H9 (cell line): ENCODE results near the gene FMN1. TPM values are rescaled to one million over a fixed set of nuclear protein-coding genes. Genes with fewer than 3 reads are reported as not detected.

ENCODE experiments used
- DNase-seq: peaks from one replicate; pipeline ENCODE4 v3.0.0-alpha.2; 2017
- H2AFZ ChIP-seq: one replicate; pipeline ENCODE4 v1.6.1; 2013; ENCODE audit warnings: mild to moderate bottlenecking, low read length, control low read depth, moderate library complexity
- H2AK5ac ChIP-seq: 2 replicates; pipeline ENCODE4 v1.6.1; 2013; ENCODE audit warnings: low read length, control low read depth, mixed read lengths; ENCODE audit not compliant: insufficient read length
- H2BK120ac ChIP-seq: one replicate; pipeline ENCODE4 v1.6.1; 2013; ENCODE audit warnings: low read depth, mild to moderate bottlenecking, low read length, control low read depth, inconsistent platforms; ENCODE audit not compliant: poor library complexity, severe bottlenecking
- H2BK12ac ChIP-seq: 2 replicates; pipeline ENCODE4 v1.6.1; 2013; ENCODE audit warnings: low read length, control low read depth, mixed read lengths, low read depth; ENCODE audit not compliant: insufficient read length
- H2BK15ac ChIP-seq: 2 replicates; pipeline ENCODE4 v1.6.1; 2013; ENCODE audit warnings: low read depth, low read length, control low read depth
- H2BK20ac ChIP-seq: one replicate; pipeline ENCODE4 v1.6.1; 2013; ENCODE audit warnings: low read depth, mild to moderate bottlenecking, low read length, control low read depth, inconsistent platforms; ENCODE audit not compliant: poor library complexity, severe bottlenecking
- H2BK5ac ChIP-seq: 2 replicates; pipeline ENCODE4 v1.6.1; 2013; ENCODE audit warnings: low read length, control low read depth, mixed read lengths; ENCODE audit not compliant: insufficient read length
- H3K14ac ChIP-seq: 2 replicates; pipeline ENCODE4 v1.6.1; 2013; ENCODE audit warnings: low read length, control low read depth; ENCODE audit not compliant: insufficient read depth
- H3K18ac ChIP-seq: 2 replicates; pipeline ENCODE4 v1.6.1; 2013; ENCODE audit warnings: low read depth, mild to moderate bottlenecking, mixed read lengths, low read length, control low read depth; ENCODE audit not compliant: insufficient read length
- H3K23ac ChIP-seq: 2 replicates; pipeline ENCODE4 v1.6.1; 2013; ENCODE audit warnings: low read length, control low read depth, mixed read lengths, low read depth; ENCODE audit not compliant: insufficient read length
- H3K23me2 ChIP-seq: 2 replicates; pipeline ENCODE4 v1.6.1; 2013; ENCODE audit warnings: low read depth, mild to moderate bottlenecking, mixed read lengths, low read length, control low read depth; ENCODE audit not compliant: insufficient read length, poor library complexity, severe bottlenecking
- H3K27ac ChIP-seq: 2 replicates; pipeline ENCODE4 v1.5.1; 2013; ENCODE audit warnings: low read length, control low read depth, mixed read lengths, low read depth; ENCODE audit not compliant: insufficient read length
- H3K27me3 ChIP-seq: 2 replicates; pipeline ENCODE4 v1.6.1; 2013; ENCODE audit warnings: low read length, control low read depth, inconsistent platforms; ENCODE audit not compliant: insufficient read depth
- H3K4ac ChIP-seq: 2 replicates; pipeline ENCODE4 v1.6.1; 2013; ENCODE audit warnings: low read depth, mild to moderate bottlenecking, control low read depth, inconsistent platforms, low read length, moderate library complexity
- H3K4me1 ChIP-seq: 2 replicates; pipeline ENCODE4 v1.6.1; 2013; ENCODE audit warnings: low read length, control low read depth, inconsistent platforms; ENCODE audit not compliant: insufficient read depth
- H3K4me2 ChIP-seq: 2 replicates; pipeline ENCODE4 v1.6.1; 2013; ENCODE audit warnings: low read length, control low read depth, mixed read lengths; ENCODE audit not compliant: insufficient read length, insufficient read depth
- H3K56ac ChIP-seq: 2 replicates; pipeline ENCODE4 v1.6.1; 2013; ENCODE audit warnings: low read depth, mild to moderate bottlenecking, mixed read lengths, low read length, control low read depth; ENCODE audit not compliant: insufficient read length
- H3K79me1 ChIP-seq: 2 replicates; pipeline ENCODE4 v1.6.1; 2013; ENCODE audit warnings: low read depth, mild to moderate bottlenecking, moderate library complexity, low read length, control low read depth, inconsistent platforms; ENCODE audit not compliant: insufficient read depth, poor library complexity, severe bottlenecking
- H3K79me2 ChIP-seq: 2 replicates; pipeline ENCODE4 v1.6.1; 2013; ENCODE audit warnings: low read length, control low read depth, inconsistent platforms; ENCODE audit not compliant: insufficient read depth
- H3K9ac ChIP-seq: 2 replicates; pipeline ENCODE4 v1.6.1; 2013; ENCODE audit warnings: low read length, control low read depth, mixed read lengths; ENCODE audit not compliant: insufficient read length; ENCODE audit errors: extremely low read depth
- H3K9me3 ChIP-seq: one replicate; pipeline ENCODE4 v1.6.1; 2013; ENCODE audit warnings: low read depth, low read length, inconsistent platforms; ENCODE audit not compliant: control insufficient read depth
- H3T11ph ChIP-seq: one replicate; pipeline ENCODE4 v1.6.1; 2013; ENCODE audit warnings: mild to moderate bottlenecking, low read length, control low read depth, inconsistent platforms
- H4K20me1 ChIP-seq: one replicate; pipeline ENCODE4 v1.6.1; 2013; ENCODE audit not compliant: control insufficient read depth, insufficient read length, insufficient read depth
- H4K5ac ChIP-seq: 2 replicates; pipeline ENCODE4 v1.6.1; 2013; ENCODE audit warnings: low read depth, mild to moderate bottlenecking, mixed read lengths, low read length, control low read depth; ENCODE audit not compliant: insufficient read length
- H4K8ac ChIP-seq: replicated peaks from 2 replicates; pipeline ENCODE4 v1.6.1; 2013; ENCODE audit warnings: low read length, control low read depth, mixed read lengths, low read depth; ENCODE audit not compliant: insufficient read length
- H4K91ac ChIP-seq: 2 replicates; pipeline ENCODE4 v1.6.1; 2013; ENCODE audit warnings: low read depth, mild to moderate bottlenecking, moderate library complexity, mixed read lengths, low read length, control low read depth; ENCODE audit not compliant: insufficient read length
- H3K27ac Mint-ChIP-seq, 3 experiments: 2 replicates in 2 of 3; 3 replicates in 1 of 3; pipeline ENCODE4 v1.8.0; 2020 to 2021; ENCODE audit warnings: mixed read lengths in 3 of 3, mild to moderate bottlenecking in 1 of 3, moderate library complexity in 1 of 3
- H3K27me3 Mint-ChIP-seq: 2 replicates; pipeline ENCODE4 v1.8.0; 2021; ENCODE audit warnings: low read depth, mild to moderate bottlenecking, moderate library complexity, mixed read lengths
- H3K36me3 Mint-ChIP-seq, 3 experiments: 2 replicates in 2 of 3; 3 replicates in 1 of 3; pipeline ENCODE4 v1.8.0; 2020 to 2021; ENCODE audit warnings: low read depth in 3 of 3, mixed read lengths in 3 of 3; ENCODE audit not compliant: insufficient read depth in 1 of 3
- H3K4me1 Mint-ChIP-seq, 2 experiments: 2 replicates each; pipeline ENCODE4 v1.8.0; 2020; ENCODE audit warnings: mixed read lengths in 2 of 2
- H3K4me3 Mint-ChIP-seq, 2 experiments: 2 replicates in 1 of 2; 3 replicates in 1 of 2; pipeline ENCODE4 v1.8.0; 2020 to 2021; ENCODE audit warnings: mild to moderate bottlenecking in 2 of 2, mixed read lengths in 2 of 2, moderate library complexity in 1 of 2
- H3K9me3 Mint-ChIP-seq, 2 experiments: 2 replicates in 1 of 2; 3 replicates in 1 of 2; pipeline ENCODE4 v1.8.0; 2020; ENCODE audit warnings: mild to moderate bottlenecking in 2 of 2, mixed read lengths in 2 of 2, moderate library complexity in 1 of 2
- CTCF ChIP-seq: fragments of 200-600 bp; sonication (generic); conservative IDR thresholded peaks from 3 replicates; pipeline ENCODE4 v1.8.0; 2021; ENCODE audit warnings: antibody characterized with exemption, mild to moderate bottlenecking
- WGBS: extraction: QIAGEN DNeasy Blood & Tissue Kit; methylation state at CpG from one replicate; pipeline ENCODE4 v1.1.7; 2013; ENCODE audit warnings: missing lambda C conversion rate, low lambda C conversion rate, mixed read lengths; ENCODE audit not compliant: insufficient read length; ENCODE audit errors: extremely low coverage; 5-methylcytosine and 5-hydroxymethylcytosine counted together
- total RNA-seq: library from RNA; stranded (reverse); gene quantifications from 2 replicates; pipeline ENCODE4 v1.2.1, GENCODE V29; 2021

Gene FMN1
- total RNA-seq, 1 experiment from 2014 or later: 1.9 TPM

DNA sequence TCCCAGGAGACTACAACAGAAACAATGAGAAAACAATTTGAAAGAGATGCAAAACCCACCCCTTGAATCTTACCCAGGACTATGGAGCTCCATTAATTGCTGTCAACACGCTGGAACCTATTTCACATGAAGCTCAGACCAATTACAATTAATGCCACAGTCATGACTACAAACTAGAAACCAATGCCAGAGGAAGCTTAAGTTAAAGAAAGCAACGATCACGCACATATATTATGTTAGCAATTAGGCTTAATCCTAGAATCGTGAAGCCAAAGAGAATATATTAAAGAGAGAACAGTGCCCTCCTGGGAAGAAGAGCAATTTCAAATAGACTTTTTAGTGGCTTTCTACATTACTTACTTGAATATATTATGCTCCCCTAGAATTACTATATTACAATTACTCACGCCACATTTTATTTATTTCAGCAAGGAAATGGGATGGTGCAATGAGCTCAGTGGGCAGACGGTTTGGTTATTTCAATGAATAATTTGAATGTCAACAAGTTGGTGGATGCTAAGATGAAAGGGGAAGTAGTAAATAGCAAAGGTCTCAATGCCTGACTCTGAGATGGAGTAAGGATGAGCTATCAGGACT, 351.2 kb downstream of the FMN1 start:
- Mint-ChIP-seq H3K27ac (no peak overlapping the region; a peak in 2 of 7 replicates), H3K9me3 (peaks cover 2 to 7% of the 10 kb centered on the region in 2 experiments; a peak in 1 of 5 replicates), H3K4me3 (no peak overlapping the region)

More for the DNA sequence above, 351.2 kb downstream of the FMN1 start:
- H3K9me3 ChIP-seq: no peaks in the 10 kb centered on the region
- no peaks in the 10 kb centered on the region for H3K27me3 ChIP-seq
- H3K27ac ChIP-seq: no peak overlapping the region
- H3K4me2 ChIP-seq: no peak overlapping the region
- H3K56ac ChIP-seq: no peak overlapping the region
- H3K79me2 ChIP-seq: no peaks in the 10 kb centered on the region
- no peak overlapping the region for H2BK5ac ChIP-seq
- no peak overlapping the region for H3T11ph ChIP-seq
- DNase-seq: no peak
- H4K8ac ChIP-seq: no peak overlapping the region
- no peak overlapping the region for H4K5ac ChIP-seq
- peaks cover 2% of the 10 kb centered on the region for H3K23me2 ChIP-seq
- no peak overlapping the region for H3K14ac ChIP-seq
- H2AFZ ChIP-seq: no peak overlapping the region
- Mint-ChIP-seq H3K36me3 (peaks cover 0 to 2% (median 0%) of the 10 kb centered on the region in 3 experiments; a peak in 2 of 7 replicates), H3K4me1 (peaks cover 15 to 19% of the 10 kb centered on the region in 2 experiments), H3K27me3 (no peaks in the 10 kb centered on the region)
- H2BK15ac ChIP-seq: no peak overlapping the region
- no peak overlapping the region for H3K18ac ChIP-seq
- no peak overlapping the region for H3K4ac ChIP-seq
- H2BK20ac ChIP-seq: no peak overlapping the region
- H2AK5ac ChIP-seq: no peak overlapping the region
- no peak overlapping the region for H2BK120ac ChIP-seq
- no peaks in the 10 kb centered on the region for H3K79me1 ChIP-seq
- no CpG with 5 or more reads among the region's 6 CpGs for WGBS
- no peak overlapping the region for H2BK12ac ChIP-seq
- H4K91ac ChIP-seq: no peak overlapping the region
- H3K23ac ChIP-seq: no peak overlapping the region
- no peak for TF ChIP-seq CTCF
- no peaks in the 10 kb centered on the region for H4K20me1 ChIP-seq
- no peak overlapping the region for H3K9ac ChIP-seq
- H3K4me1 ChIP-seq: no peaks in the 10 kb centered on the region; the same call in 1 of the 2 replicates
